ENCODE results near the gene KLHL33. TPM values are rescaled to one million over a fixed set of nuclear protein-coding genes. Genes with fewer than 3 reads are reported as not detected.

Gene KLHL33
- polyA plus RNA-seq, 3 donors, result 0.04 TPM; not detected in 2

DNA sequence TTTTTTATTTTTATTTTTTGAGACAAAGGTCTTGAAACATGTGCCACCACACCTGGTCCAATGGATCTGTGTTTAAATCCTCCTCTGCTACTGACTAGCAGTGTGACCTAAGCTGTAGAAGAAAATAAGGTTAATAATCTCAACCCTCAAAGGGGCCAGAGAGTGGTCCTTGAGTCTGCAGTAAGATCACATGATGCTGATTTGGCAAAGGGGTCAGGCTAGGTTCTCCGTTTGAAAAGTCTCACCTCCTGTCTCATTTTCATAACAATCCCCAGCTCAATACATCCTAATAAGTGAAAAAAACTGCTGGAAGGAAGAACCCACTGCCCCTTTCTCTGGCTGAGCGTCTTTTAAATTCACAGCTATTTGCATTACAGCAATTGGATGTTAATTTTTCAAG is 14.7 kb downstream of the KLHL33 start:
- Histone ChIP-seq H2AFZ (ENCODE audit: insufficient read depth, low read depth, low read length, poor library complexity, severe bottlenecking) (no peak overlapping the region), H3K9ac (ENCODE audit: insufficient read depth, low read length, poor library complexity, severe bottlenecking) (no peak overlapping the region), H3K27ac (ENCODE audit: low read depth in 1 of 2, low read length in 2 of 2) (no peak overlapping the region), H3K27me3 (ENCODE audit: control insufficient read depth in 2 of 2, insufficient read depth in 2 of 2, low read length in 2 of 2) (no peaks in the 10 kb centered on the region), H3K4me2 (replicated peaks; ENCODE audit: extremely low read depth, low read length, poor library complexity, severe bottlenecking) (no peak overlapping the region), H3K4me3 (replicated peaks in 1 of 3; ENCODE audit: low read depth in 2 of 3, low read length in 3 of 3) (no peak overlapping the region), H4K20me1 (ENCODE audit: insufficient read depth, low read length) (no peaks in the 10 kb centered on the region), H3K36me3 (replicated peaks in 1 of 2; ENCODE audit: control insufficient read depth in 1 of 2, insufficient read depth in 2 of 2, low read length in 2 of 2) (no peaks in the 10 kb centered on the region), H3K79me2 (ENCODE audit: insufficient read depth, low read length) (no peaks in the 10 kb centered on the region), H3K4me1 (ENCODE audit: control insufficient read depth in 1 of 2, insufficient read depth in 2 of 2, low read length in 2 of 2) (peaks cover 27 to 31% of the 10 kb centered on the region in 2 donors), H3K9me3 (replicated peaks in 1 of 2; ENCODE audit: control insufficient read depth in 1 of 2, insufficient read depth in 1 of 2, low read length in 2 of 2) (no peaks in the 10 kb centered on the region)
- peaks cover 33% of the 10 kb centered on the region for H3K4me1 Mint-ChIP-seq
- H3K4me3 Mint-ChIP-seq, result no peak overlapping the region
- DNase-seq, result no peak
- no CpG with 5 or more reads among the region's 2 CpGs for WGBS (ENCODE audit: insufficient coverage)
- no peak for TF ChIP-seq CTCF (IDR thresholded peaks at IDR 0.05)
- H3K9me3 Mint-ChIP-seq, result no peaks in the 10 kb centered on the region
- no peaks in the 10 kb centered on the region for H3K36me3 Mint-ChIP-seq
- H3K27ac Mint-ChIP-seq, result no peak overlapping the region
- H3K27me3 Mint-ChIP-seq (ENCODE audit: low read depth in 3 of 3), result no peaks in the 10 kb centered on the region
- intact Hi-C loops (cut with micrococcal nuclease), result no loop called here

DNA sequence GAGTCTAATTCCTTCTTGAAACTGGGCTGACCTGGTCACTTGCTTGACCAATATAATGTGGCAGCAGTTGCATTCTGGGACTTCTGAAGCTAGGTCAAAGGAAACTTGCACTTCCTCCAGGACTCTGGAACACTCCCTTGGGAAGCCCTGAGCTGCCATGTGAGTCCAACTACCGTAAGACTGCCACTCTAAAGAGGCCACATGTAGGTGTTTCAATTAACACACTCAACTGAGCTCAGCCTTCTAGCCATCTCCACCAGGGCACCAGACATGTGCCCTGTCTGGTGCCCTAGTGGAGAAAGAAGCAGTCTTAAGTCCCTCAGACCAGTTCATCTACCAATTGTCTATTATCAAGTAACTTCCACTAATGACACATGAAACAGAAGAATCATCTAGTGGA is 16.5 kb downstream of the KLHL33 start:
- TF ChIP-seq CTCF (IDR thresholded peaks at IDR 0.05), result no peak
- peaks cover 4% of the 10 kb centered on the region for H3K79me2 ChIP-seq (ENCODE audit: insufficient read depth, low read length)

More for the DNA sequence above, 16.5 kb downstream of the KLHL33 start:
- Mint-ChIP-seq H3K27me3 (ENCODE audit: low read depth in 3 of 3) (no peaks in the 10 kb centered on the region), H3K4me3 (no peak overlapping the region), H3K27ac (no peak overlapping the region), H3K36me3 (no peaks in the 10 kb centered on the region), H3K9me3 (no peaks in the 10 kb centered on the region), H3K4me1 (peaks cover 25% of the 10 kb centered on the region)
- DNase-seq, result no peak
- H3K36me3 ChIP-seq (replicated peaks in 1 of 2; ENCODE audit: control insufficient read depth in 1 of 2, insufficient read depth in 2 of 2, low read length in 2 of 2), result no peaks in the 10 kb centered on the region
- H3K27ac ChIP-seq (ENCODE audit: low read depth in 1 of 2, low read length in 2 of 2), result no peak overlapping the region
- peaks cover 20 to 24% of the 10 kb centered on the region in 2 donors for H3K4me1 ChIP-seq (ENCODE audit: control insufficient read depth in 1 of 2, insufficient read depth in 2 of 2, low read length in 2 of 2)
- H2AFZ ChIP-seq (ENCODE audit: insufficient read depth, low read depth, low read length, poor library complexity, severe bottlenecking), result no peak overlapping the region
- no peaks in the 10 kb centered on the region for H3K9me3 ChIP-seq (replicated peaks in 1 of 2; ENCODE audit: control insufficient read depth in 1 of 2, insufficient read depth in 1 of 2, low read length in 2 of 2)
- H3K27me3 ChIP-seq (ENCODE audit: control insufficient read depth in 2 of 2, insufficient read depth in 2 of 2, low read length in 2 of 2), result no peaks in the 10 kb centered on the region
- H4K20me1 ChIP-seq (ENCODE audit: insufficient read depth, low read length), result no peaks in the 10 kb centered on the region
- intact Hi-C loops (cut with micrococcal nuclease), result loop anchor here (5.0 to 10.0 kb wide), 3 partner anchors 33 to 193 kb away; partner anchors contain the start of genes OSGEP (in 1 of the 2), PIP4P1 (in 1 of the 2) and PNP (in 1 of the 2)
- H3K9ac ChIP-seq (ENCODE audit: insufficient read depth, low read length, poor library complexity, severe bottlenecking), result no peak overlapping the region
- no peak overlapping the region for H3K4me2 ChIP-seq (replicated peaks; ENCODE audit: extremely low read depth, low read length, poor library complexity, severe bottlenecking)
- no peak overlapping the region for H3K4me3 ChIP-seq (replicated peaks in 1 of 3; ENCODE audit: low read depth in 2 of 3, low read length in 3 of 3)
- 89% methylated on average over 1 of the region's 1 CpG for WGBS (ENCODE audit: insufficient coverage)
